ENCODE data around the gene NUDT4B.
"Not testable (repeated sequence)": the region's sequence is repeated elsewhere in the genome, so short reads cannot be mapped to it uniquely, and the experiment has no call there.

NUDT4B gene

GRCh38 chr1:148748563-148749334 is at the start of gene NUDT4B:
NUDT4B (plus strand) TSS chr1:148748774; CDS start chr1:148748953, 179 bp downstream.
- not testable (repeated sequence) for DNase-seq (ENCODE audit: low spot score)

- DNase-seq (ENCODE audit: low spot score): not testable (repeated sequence)
Measured at GRCh38 chr1:148699357-148699756, 49.2 kb upstream of the NUDT4B start.

GRCh38 chr1:148702242-148702641 is 46.3 kb upstream of the NUDT4B start:
- DNase-seq (ENCODE audit: low spot score): not testable (repeated sequence)

- DNase-seq (ENCODE audit: low spot score): not testable (repeated sequence)
Measured at GRCh38 chr1:148703973-148704591, 44.5 kb upstream of the NUDT4B start.

- DNase-seq (ENCODE audit: low spot score): not testable (repeated sequence)
Measured at GRCh38 chr1:148705316-148705948, 43.1 kb upstream of the NUDT4B start.

- not testable (repeated sequence) for DNase-seq (ENCODE audit: low spot score)
Measured at GRCh38 chr1:148708779-148709333, 39.7 kb upstream of the NUDT4B start.

GRCh38 chr1:148710772-148711523 is 37.6 kb upstream of the NUDT4B start:
- DNase-seq (ENCODE audit: low spot score): not testable (repeated sequence)

- not testable (repeated sequence) for DNase-seq (ENCODE audit: low spot score)
Measured at GRCh38 chr1:148712353-148712752, 36.2 kb upstream of the NUDT4B start.

- not testable (repeated sequence) for DNase-seq (ENCODE audit: low spot score)
Measured at GRCh38 chr1:148715518-148715917, 33.1 kb upstream of the NUDT4B start.

GRCh38 chr1:148716966-148717520 is 31.5 kb upstream of the NUDT4B start:
- not testable (repeated sequence) for DNase-seq (ENCODE audit: low spot score)

- not testable (repeated sequence) for DNase-seq (ENCODE audit: low spot score)
Measured at GRCh38 chr1:148720918-148721317, 27.7 kb upstream of the NUDT4B start.

GRCh38 chr1:148722758-148723157 is 25.8 kb upstream of the NUDT4B start:
- DNase-seq (ENCODE audit: low spot score): not testable (repeated sequence)

GRCh38 chr1:148723515-148723914 is 25.1 kb upstream of the NUDT4B start:
- not testable (repeated sequence) for DNase-seq (ENCODE audit: low spot score)

- not testable (repeated sequence) for DNase-seq (ENCODE audit: low spot score)
Measured at GRCh38 chr1:148724872-148725271, 23.7 kb upstream of the NUDT4B start.

- not testable (repeated sequence) for DNase-seq (ENCODE audit: low spot score)
Measured at GRCh38 chr1:148727862-148728261, 20.7 kb upstream of the NUDT4B start.

GRCh38 chr1:148729128-148729527 is 19.4 kb upstream of the NUDT4B start:
- DNase-seq (ENCODE audit: low spot score): not testable (repeated sequence)

GRCh38 chr1:148729541-148729940 is 19.0 kb upstream of the NUDT4B start:
- not testable (repeated sequence) for DNase-seq (ENCODE audit: low spot score)

- DNase-seq (ENCODE audit: low spot score): not testable (repeated sequence)
Measured at GRCh38 chr1:148732277-148732676, 16.3 kb upstream of the NUDT4B start.

GRCh38 chr1:148733585-148734310 is 14.8 kb upstream of the NUDT4B start:
- not testable (repeated sequence) for DNase-seq (ENCODE audit: low spot score)

GRCh38 chr1:148734311-148734662 is 14.3 kb upstream of the NUDT4B start:
- DNase-seq (ENCODE audit: low spot score): not testable (repeated sequence)
